Mesenchymal stem cell (in vitro differentiated cells and primary cell): Measurements from ENCODE around the gene KLHL13.
"Not testable (repeated sequence)": the region's sequence is repeated elsewhere in the genome, so short reads cannot be mapped to it uniquely, and the experiment has no call there.

Source experiments
- DNase-seq: peaks from one replicate; pipeline ENCODE4 v3.0.0-alpha.2; 2013
- H2AFZ ChIP-seq: one replicate; pipeline ENCODE4 v1.6.1; 2013; ENCODE audit warnings: low read depth, mild to moderate bottlenecking, control low read depth, inconsistent platforms, low read length, moderate library complexity
- H2AK5ac ChIP-seq: 2 replicates; pipeline ENCODE4 v1.6.1; 2013; ENCODE audit warnings: low read length, moderate library complexity, mild to moderate bottlenecking, inconsistent platforms; ENCODE audit not compliant: severe bottlenecking
- H2BK120ac ChIP-seq: one replicate; pipeline ENCODE4 v1.6.1; 2013; ENCODE audit warnings: low read depth, mild to moderate bottlenecking, inconsistent platforms, low read length, moderate library complexity
- H2BK12ac ChIP-seq, 2 experiments: one replicate each; pipeline ENCODE4 v1.6.1; 2013; ENCODE audit warnings: inconsistent platforms in 2 of 2, low read length in 2 of 2, mild to moderate bottlenecking in 2 of 2, moderate library complexity in 2 of 2, control low read depth in 1 of 2
- H2BK15ac ChIP-seq: one replicate; pipeline ENCODE4 v1.6.1; 2013; ENCODE audit warnings: mild to moderate bottlenecking, low read depth, inconsistent platforms; ENCODE audit not compliant: poor library complexity, severe bottlenecking
- H2BK5ac ChIP-seq: 2 replicates; pipeline ENCODE4 v1.6.1; 2013; ENCODE audit warnings: low read depth, mild to moderate bottlenecking, low read length, control low read depth, inconsistent platforms; ENCODE audit not compliant: poor library complexity, severe bottlenecking
- H3K14ac ChIP-seq, 2 experiments: one replicate each; pipeline ENCODE4 v1.6.1; 2013; ENCODE audit warnings: inconsistent platforms in 2 of 2, low read length in 2 of 2, control low read depth in 1 of 2, mild to moderate bottlenecking in 1 of 2, moderate library complexity in 1 of 2
- H3K18ac ChIP-seq, 2 experiments: one replicate each; pipeline ENCODE4 v1.6.1; 2013; ENCODE audit warnings: inconsistent platforms in 2 of 2, low read length in 2 of 2, control low read depth in 1 of 2, low read depth in 1 of 2, mild to moderate bottlenecking in 1 of 2
- H3K23ac ChIP-seq, 2 experiments: one replicate each; pipeline ENCODE4 v1.6.1; 2013; ENCODE audit warnings: inconsistent platforms in 2 of 2, low read length in 2 of 2, mild to moderate bottlenecking in 2 of 2, moderate library complexity in 2 of 2, control low read depth in 1 of 2
- H3K27ac ChIP-seq: 2 replicates; pipeline ENCODE4 v1.5.1; 2013; ENCODE audit warnings: mild to moderate bottlenecking, moderate library complexity, low read length, control low read depth, inconsistent platforms; ENCODE audit not compliant: poor library complexity, severe bottlenecking
- H3K27me3 ChIP-seq, 2 experiments: 2 replicates each; pipeline versions ENCODE4 v1.6.1 to v1.7.0; 2013; ENCODE audit warnings: low read length in 2 of 2, mild to moderate bottlenecking in 2 of 2, moderate library complexity in 2 of 2, control low read depth in 1 of 2, inconsistent platforms in 1 of 2; ENCODE audit not compliant: control insufficient read depth in 1 of 2, insufficient read depth in 1 of 2
- H3K36me3 ChIP-seq, 2 experiments: 2 replicates each; pipeline versions ENCODE4 v1.6.1 to v1.7.0; 2013; ENCODE audit warnings: low read length in 2 of 2, control low read depth in 1 of 2, inconsistent platforms in 1 of 2, low read depth in 1 of 2, mild to moderate bottlenecking in 1 of 2; ENCODE audit not compliant: insufficient read depth in 2 of 2, control insufficient read depth in 1 of 2
- H3K4ac ChIP-seq, 2 experiments: one replicate each; pipeline ENCODE4 v1.6.1; 2013; ENCODE audit warnings: inconsistent platforms in 2 of 2, low read length in 2 of 2, mild to moderate bottlenecking in 2 of 2, moderate library complexity in 2 of 2, control low read depth in 1 of 2, low read depth in 1 of 2
- H3K4me1 ChIP-seq: 2 replicates; pipeline ENCODE4 v1.6.1; 2013; ENCODE audit warnings: low read depth, low read length, control low read depth; ENCODE audit not compliant: control insufficient read depth, insufficient read depth
- H3K4me2 ChIP-seq: 2 replicates; pipeline ENCODE4 v1.6.1; 2013; ENCODE audit warnings: low read length, mild to moderate bottlenecking, inconsistent platforms; ENCODE audit not compliant: poor library complexity, severe bottlenecking
- H3K4me3 ChIP-seq, 2 experiments: 2 replicates each; pipeline versions ENCODE4 v1.5.1 to v1.7.0; 2013; ENCODE audit warnings: low read length in 2 of 2, mild to moderate bottlenecking in 2 of 2, control low read depth in 1 of 2, low read depth in 1 of 2; ENCODE audit not compliant: insufficient read depth in 1 of 2
- H3K79me1 ChIP-seq: replicated peaks from 2 replicates; pipeline ENCODE4 v1.6.1; 2013; ENCODE audit warnings: mild to moderate bottlenecking, control low read depth, low read length, inconsistent platforms; ENCODE audit not compliant: poor library complexity, severe bottlenecking
- H3K9ac ChIP-seq: 2 replicates; pipeline ENCODE4 v1.7.0; 2013; ENCODE audit warnings: mild to moderate bottlenecking, low read length, moderate library complexity
- H3K9me3 ChIP-seq: 2 replicates; pipeline ENCODE4 v1.7.0; 2013; ENCODE audit warnings: mild to moderate bottlenecking, low read length; ENCODE audit not compliant: control insufficient read depth
- H4K8ac ChIP-seq: one replicate; pipeline ENCODE4 v1.6.1; 2013; ENCODE audit warnings: inconsistent platforms, mild to moderate bottlenecking, low read length, moderate library complexity
- H4K91ac ChIP-seq: one replicate; pipeline ENCODE4 v1.6.1; 2013; ENCODE audit warnings: mild to moderate bottlenecking, low read length, inconsistent platforms
- WGBS: methylation state at CpG from one replicate; pipeline ENCODE4 v1.1.7; 2013; ENCODE audit warnings: mixed read lengths; 5-methylcytosine and 5-hydroxymethylcytosine counted together

KLHL13 gene

GRCh38 chrX:117939296-117939695, 177.3 kb downstream of the KLHL13 start:
- not testable (repeated sequence) for H2BK15ac ChIP-seq, H3K9ac ChIP-seq, H2BK120ac ChIP-seq, H2AK5ac ChIP-seq, H3K4me2 ChIP-seq, H3K27ac ChIP-seq, H3K79me1 ChIP-seq, H3K36me3 ChIP-seq, H3K14ac ChIP-seq, H4K91ac ChIP-seq, H3K23ac ChIP-seq, H2BK5ac ChIP-seq, H3K27me3 ChIP-seq, DNase-seq, H3K4me1 ChIP-seq, H3K4ac ChIP-seq, H2BK12ac ChIP-seq, H2AFZ ChIP-seq, H3K9me3 ChIP-seq, H4K8ac ChIP-seq, H3K18ac ChIP-seq, H3K4me3 ChIP-seq
- WGBS: no CpG with 5 or more reads among the region's 1 CpG

- H2AFZ ChIP-seq: no peak overlapping the region
Observed at GRCh38 chrX:117936118-117936517, 180.5 kb downstream of the KLHL13 start.

DNA sequence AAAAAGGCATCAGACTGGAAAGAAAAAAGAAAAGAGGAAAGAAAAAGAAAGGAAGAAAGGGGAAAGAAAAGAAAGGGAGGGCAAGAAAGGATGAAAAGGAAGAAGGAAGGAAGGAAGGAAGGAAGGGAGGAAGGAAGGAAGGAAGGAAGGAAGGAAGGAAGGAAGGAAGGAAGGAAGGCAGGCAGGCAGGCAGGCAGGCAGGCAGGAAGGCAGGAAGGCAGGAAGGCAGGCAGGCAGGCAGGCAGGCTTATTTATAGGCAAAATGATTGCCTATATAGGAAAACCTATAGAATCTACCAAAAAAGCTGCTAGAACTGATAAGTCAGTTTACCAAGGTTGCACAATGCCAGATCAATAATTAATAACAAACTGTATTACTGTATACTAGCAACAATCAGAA, 186.5 kb downstream of the KLHL13 start:
- not testable (repeated sequence) for H3K4me3 ChIP-seq, H3K4me2 ChIP-seq, H3K14ac ChIP-seq, H4K8ac ChIP-seq, H3K23ac ChIP-seq, H2AK5ac ChIP-seq, H4K91ac ChIP-seq, H2BK120ac ChIP-seq, H2BK5ac ChIP-seq, H3K36me3 ChIP-seq, H3K9ac ChIP-seq, H3K4me1 ChIP-seq, DNase-seq, H2BK12ac ChIP-seq, H2BK15ac ChIP-seq, H3K18ac ChIP-seq, H3K9me3 ChIP-seq, H3K27ac ChIP-seq, H2AFZ ChIP-seq, H3K79me1 ChIP-seq, H3K4ac ChIP-seq, H3K27me3 ChIP-seq

More at GRCh38 chrX:117936118-117936517, 180.5 kb downstream of the KLHL13 start:
- H3K4ac ChIP-seq: no peak overlapping the region
- no CpG with 5 or more reads among the region's 2 CpGs for WGBS
- H3K14ac ChIP-seq: no peak overlapping the region
- H3K23ac ChIP-seq: no peak overlapping the region
- H3K9me3 ChIP-seq: no peaks in the 10 kb centered on the region
- no peak for DNase-seq
- H3K4me1 ChIP-seq: no peaks in the 10 kb centered on the region
- H3K4me2 ChIP-seq: no peak overlapping the region
- H3K36me3 ChIP-seq: no peaks in the 10 kb centered on the region
- no peaks in the 10 kb centered on the region for H3K27me3 ChIP-seq
- no peak overlapping the region for H3K18ac ChIP-seq
- H4K8ac ChIP-seq: no peak overlapping the region
- no peak overlapping the region for H3K9ac ChIP-seq
- H3K79me1 ChIP-seq: no peaks in the 10 kb centered on the region
- no peak overlapping the region for H3K27ac ChIP-seq
- H2AK5ac ChIP-seq: no peak overlapping the region
- no peak overlapping the region for H2BK120ac ChIP-seq
- H2BK15ac ChIP-seq: no peak overlapping the region
- H2BK12ac ChIP-seq: no peak overlapping the region
- H2BK5ac ChIP-seq: no peak overlapping the region
- H3K4me3 ChIP-seq: no peak overlapping the region
- no peak overlapping the region for H4K91ac ChIP-seq

GRCh38 chrX:117919755-117920154, 196.9 kb downstream of the KLHL13 start:
- Histone ChIP-seq H3K4me3 (no peak overlapping the region), H3K9ac (no peak overlapping the region), H2BK5ac (no peak overlapping the region), H3K79me1 (no peaks in the 10 kb centered on the region), H3K4me2 (no peak overlapping the region), H3K14ac (no peak overlapping the region), H3K4ac (no peak overlapping the region), H2BK15ac (no peak overlapping the region), H3K9me3 (no peaks in the 10 kb centered on the region), H2BK120ac (no peak overlapping the region), H4K8ac (no peak overlapping the region), H3K18ac (no peak overlapping the region), H3K36me3 (no peaks in the 10 kb centered on the region), H2BK12ac (no peak overlapping the region), H4K91ac (no peak overlapping the region), H3K23ac (no peak overlapping the region), H3K27ac (no peak overlapping the region), H3K27me3 (no peaks in the 10 kb centered on the region), H2AFZ (no peak overlapping the region), H2AK5ac (no peak overlapping the region), H3K4me1 (no peaks in the 10 kb centered on the region)
- no CpG with 5 or more reads among the region's 1 CpG for WGBS
- no peak for DNase-seq
